ENCODE data around the gene PTPRH. TPM values are rescaled to one million over a fixed set of nuclear protein-coding genes. Genes with fewer than 3 reads are reported as not detected.

The PTPRH gene
- total and polyA plus RNA-seq, 2 donors (not counting 1 experiment from before 2014, with no cell fraction given) = not detected

DNA sequence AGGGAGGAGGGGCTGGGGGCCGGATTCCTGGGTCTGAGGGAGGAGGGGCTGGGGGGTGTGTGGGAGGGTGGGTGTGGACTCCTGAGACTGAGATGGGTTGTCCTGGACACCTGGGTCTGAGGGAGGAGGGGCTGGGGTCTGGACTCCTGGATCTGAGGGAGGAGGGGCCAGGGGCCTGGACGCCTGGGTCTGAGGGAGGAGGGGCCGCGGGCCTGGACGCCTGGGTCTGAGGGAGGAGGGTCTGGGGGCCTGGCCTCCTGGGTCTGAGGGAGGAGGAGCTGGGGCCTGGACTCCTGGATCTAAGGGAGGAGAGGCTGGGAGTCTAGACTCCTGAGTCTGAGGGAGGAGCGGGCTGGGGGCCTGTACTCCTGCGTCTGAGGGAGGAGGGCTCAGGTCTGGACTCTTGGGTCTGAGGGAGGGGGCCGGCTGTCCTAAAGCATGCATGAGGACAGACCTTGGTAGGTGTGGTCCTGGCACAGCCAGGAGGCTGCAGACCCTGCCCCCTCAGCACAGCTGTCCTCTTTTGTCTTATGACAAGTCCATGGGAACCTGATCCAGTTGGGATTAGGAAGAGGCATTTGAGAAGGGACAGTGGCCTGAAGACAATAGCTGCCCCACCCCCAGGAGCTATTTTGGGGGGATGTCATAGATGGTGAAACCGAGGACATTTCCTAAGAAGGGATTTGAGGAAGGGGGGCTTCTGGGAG is 61.6 kb downstream of the PTPRH start:
- Mint-ChIP-seq H3K9me3 (ENCODE audit: insufficient read depth) (peaks cover 5% of the 10 kb centered on the region), H3K27me3 (peaks cover 47% of the 10 kb centered on the region), H3K27ac (no peak overlapping the region), H3K4me1 (peaks cover 10% of the 10 kb centered on the region), H3K4me3 (no peak overlapping the region)
- 66% methylated on average over 6 of the region's 9 CpGs for WGBS (ENCODE audit: insufficient coverage)
- Histone ChIP-seq H3K79me2 (ENCODE audit: control insufficient read depth, insufficient read depth, low read length) (no peaks in the 10 kb centered on the region), H2AFZ (ENCODE audit: insufficient read depth, low read depth, low read length, poor library complexity, severe bottlenecking) (no peak overlapping the region), H3K4me3 (ENCODE audit: control extremely low read depth in 1 of 5, extremely low read depth in 1 of 5, insufficient read depth in 1 of 5, low read depth in 2 of 5, low read length in 4 of 5) (no peak overlapping the region), H3K36me3 (replicated peaks in 1 of 2; ENCODE audit: control extremely low read depth in 1 of 2, control insufficient read depth in 1 of 2, extremely low read depth in 1 of 2, insufficient read depth in 2 of 2, low read length in 1 of 2) (no peaks in the 10 kb centered on the region), H3K27me3 (replicated peaks in 1 of 4; ENCODE audit: control extremely low read depth in 1 of 4, control insufficient read depth in 3 of 4, insufficient read depth in 4 of 4, low read length in 3 of 4) (peaks cover 0 to 65% (median 31%) of the 10 kb centered on the region in 4 experiments), H3K9ac (ENCODE audit: low read length) (no peak overlapping the region), H4K20me1 (ENCODE audit: control insufficient read depth, insufficient read depth, low read length, poor library complexity, severe bottlenecking) (no peaks in the 10 kb centered on the region), H3K27ac (ENCODE audit: low read length in 2 of 2) (no peak overlapping the region), H3K4me2 (replicated peaks; ENCODE audit: low read depth, low read length, poor library complexity, severe bottlenecking) (no peak overlapping the region), H3K4me1 (ENCODE audit: control insufficient read depth in 2 of 2, insufficient read depth in 2 of 2, low read length in 2 of 2) (peaks cover 14% of the 10 kb centered on the region in 2 donors), H3K9me3 (ENCODE audit: control extremely low read depth in 1 of 3, control insufficient read depth in 2 of 3, insufficient read depth in 1 of 3, low read length in 2 of 3) (peaks cover 0 to 21% (median 3%) of the 10 kb centered on the region in 3 donors)
- intact Hi-C loops (cut with micrococcal nuclease) = no loop called here
- no peak for ATAC-seq (ENCODE audit: low read depth)
- no peak for TF ChIP-seq EZH2 (IDR thresholded peaks at IDR 0.05; ENCODE audit: borderline replicate concordance, insufficient read depth, low read depth, low read length, poor library complexity, severe bottlenecking)
- TF ChIP-seq, protein P1, sequence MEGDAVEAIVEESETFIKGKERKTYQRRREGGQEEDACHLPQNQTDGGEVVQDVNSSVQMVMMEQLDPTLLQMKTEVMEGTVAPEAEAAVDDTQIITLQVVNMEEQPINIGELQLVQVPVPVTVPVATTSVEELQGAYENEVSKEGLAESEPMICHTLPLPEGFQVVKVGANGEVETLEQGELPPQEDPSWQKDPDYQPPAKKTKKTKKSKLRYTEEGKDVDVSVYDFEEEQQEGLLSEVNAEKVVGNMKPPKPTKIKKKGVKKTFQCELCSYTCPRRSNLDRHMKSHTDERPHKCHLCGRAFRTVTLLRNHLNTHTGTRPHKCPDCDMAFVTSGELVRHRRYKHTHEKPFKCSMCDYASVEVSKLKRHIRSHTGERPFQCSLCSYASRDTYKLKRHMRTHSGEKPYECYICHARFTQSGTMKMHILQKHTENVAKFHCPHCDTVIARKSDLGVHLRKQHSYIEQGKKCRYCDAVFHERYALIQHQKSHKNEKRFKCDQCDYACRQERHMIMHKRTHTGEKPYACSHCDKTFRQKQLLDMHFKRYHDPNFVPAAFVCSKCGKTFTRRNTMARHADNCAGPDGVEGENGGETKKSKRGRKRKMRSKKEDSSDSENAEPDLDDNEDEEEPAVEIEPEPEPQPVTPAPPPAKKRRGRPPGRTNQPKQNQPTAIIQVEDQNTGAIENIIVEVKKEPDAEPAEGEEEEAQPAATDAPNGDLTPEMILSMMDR (IDR thresholded peaks at IDR 0.05) = no peak
- POLR2A ChIA-PET = interaction anchor here (0.7 kb wide), 1 partner anchor 418 kb away, joined by 4 read pairs; no protein-coding TSS in a partner anchor
- CTCF ChIA-PET = interaction anchor here (0.5 to 1.3 kb wide), 2 partner anchors 350 to 362 kb away, joined by 3 read pairs; no protein-coding TSS in a partner anchor
- no peak for DNase-seq

DNA sequence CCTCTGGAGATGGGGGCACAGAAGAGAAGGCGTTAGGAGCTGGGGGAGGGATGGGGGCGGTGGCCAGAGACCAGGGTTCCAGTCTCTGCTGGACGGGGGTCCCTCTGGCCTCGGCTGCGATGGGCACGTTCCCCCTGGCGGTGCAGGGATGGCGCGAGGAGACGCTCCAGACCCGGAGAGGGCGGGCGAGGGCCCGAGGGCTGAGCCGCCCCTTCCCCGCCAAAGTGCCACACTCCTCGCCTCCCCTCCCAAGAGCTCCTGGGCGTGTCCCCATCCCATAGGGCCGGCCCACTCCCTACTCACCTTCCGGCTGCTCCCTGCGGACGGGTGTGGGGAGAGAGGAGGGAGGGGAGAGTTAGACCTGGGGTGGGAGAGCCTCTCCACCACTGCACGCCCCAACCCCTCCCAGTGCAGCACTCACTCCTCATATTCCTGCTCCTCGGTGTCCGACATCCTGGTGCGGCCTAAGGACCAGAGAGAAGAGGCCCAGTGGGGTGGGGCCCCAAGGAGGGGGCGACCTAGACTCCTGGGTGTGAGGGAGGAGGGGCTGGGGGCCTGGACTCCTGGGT is 62.5 kb downstream of the PTPRH start:
- intact Hi-C loops (cut with micrococcal nuclease) = no loop called here
- Mint-ChIP-seq H3K4me3 (no peak overlapping the region), H3K27me3 (peaks cover 47% of the 10 kb centered on the region), H3K27ac (no peak overlapping the region), H3K9me3 (ENCODE audit: insufficient read depth) (peaks cover under 1% of the 10 kb centered on the region), H3K4me1 (peaks cover 5% of the 10 kb centered on the region)
- H4K20me1 ChIP-seq (ENCODE audit: control insufficient read depth, insufficient read depth, low read length, poor library complexity, severe bottlenecking) = no peaks in the 10 kb centered on the region
- H3K27me3 ChIP-seq (replicated peaks in 1 of 4; ENCODE audit: control extremely low read depth in 1 of 4, control insufficient read depth in 3 of 4, insufficient read depth in 4 of 4, low read length in 3 of 4) = peaks cover 0 to 70% (median 32%) of the 10 kb centered on the region in 4 experiments
- no peak overlapping the region for H3K4me3 ChIP-seq (ENCODE audit: control extremely low read depth in 1 of 5, extremely low read depth in 1 of 5, insufficient read depth in 1 of 5, low read depth in 2 of 5, low read length in 4 of 5)
- H3K4me2 ChIP-seq (replicated peaks; ENCODE audit: low read depth, low read length, poor library complexity, severe bottlenecking) = no peak overlapping the region
- TF ChIP-seq, protein P1 (IDR thresholded peaks at IDR 0.05) = no peak
- TF ChIP-seq EZH2 (IDR thresholded peaks at IDR 0.05; ENCODE audit: borderline replicate concordance, insufficient read depth, low read depth, low read length, poor library complexity, severe bottlenecking) = no peak
- no peaks in the 10 kb centered on the region for H3K36me3 ChIP-seq (replicated peaks in 1 of 2; ENCODE audit: control extremely low read depth in 1 of 2, control insufficient read depth in 1 of 2, extremely low read depth in 1 of 2, insufficient read depth in 2 of 2, low read length in 1 of 2)
- ChIA-PET POLR2A (interaction anchor here (0.5 to 0.7 kb wide), 2 partner anchors 25 to 419 kb away, joined by 4 read pairs; no protein-coding TSS in a partner anchor), CTCF (interaction anchor here (0.8 to 1.3 kb wide), 2 partner anchors 238 to 351 kb away, joined by 3 read pairs; no protein-coding TSS in a partner anchor)
- H2AFZ ChIP-seq (ENCODE audit: insufficient read depth, low read depth, low read length, poor library complexity, severe bottlenecking) = no peak overlapping the region
- H3K9me3 ChIP-seq (ENCODE audit: control extremely low read depth in 1 of 3, control insufficient read depth in 2 of 3, insufficient read depth in 1 of 3, low read length in 2 of 3) = peaks cover 0 to 14% (median 0%) of the 10 kb centered on the region in 3 donors
- peaks cover 14% of the 10 kb centered on the region in 2 donors for H3K4me1 ChIP-seq (ENCODE audit: control insufficient read depth in 2 of 2, insufficient read depth in 2 of 2, low read length in 2 of 2)
- 6% methylated on average over 11 of the region's 27 CpGs for WGBS (ENCODE audit: insufficient coverage)
- H3K9ac ChIP-seq (ENCODE audit: low read length) = no peak overlapping the region
- H3K79me2 ChIP-seq (ENCODE audit: control insufficient read depth, insufficient read depth, low read length) = no peaks in the 10 kb centered on the region
- no peak overlapping the region for H3K27ac ChIP-seq (ENCODE audit: low read length in 2 of 2)
- no peak for ATAC-seq (ENCODE audit: low read depth)
- DNase-seq = no peak

Measured in B cell (primary cell).